ENCODE data around the gene ERCC3. TPM values are rescaled to one million over a fixed set of nuclear protein-coding genes. Genes with fewer than 3 reads are reported as not detected.
A peak's percentile ranks its signal among the peaks of the same experiment; 100 is the strongest.

The ERCC3 gene
- total and polyA plus RNA-seq, 2 of the 13 experiments (the other 11 are each of a cell fraction or from before 2014, with no cell fraction given): 49.7 to 64.6 TPM

- peak; percentile 31; the same call in 1 of the 2 replicates for TF ChIP-seq ZBTB20 (CRISPR knock-in tag; IDR thresholded peaks at IDR 0.05; ENCODE audit: borderline replicate concordance, low read depth)
- peak; percentile 74; the same call in 1 of the 2 replicates for TF ChIP-seq SIN3A (IDR thresholded peaks at IDR 0.05; ENCODE audit: borderline replicate concordance, low read depth, low read length)
- no peak for TF ChIP-seq ZNF570 (CRISPR knock-in tag; IDR thresholded peaks at IDR 0.05; ENCODE audit: borderline replicate concordance)
- 0 out of 2 replicates have a peak, but pooled peaks have one; percentile 20 for TF ChIP-seq SIN3B (IDR thresholded peaks at IDR 0.05; ENCODE audit: low read length)
- peak; percentile 92 to 97 for TF ChIP-seq POLR2A (IDR thresholded peaks at IDR 0.05; ENCODE audit: insufficient read depth in 1 of 2, low read depth in 2 of 2, low read length in 2 of 2)
- no peak for TF ChIP-seq ZNF646 (CRISPR knock-in tag; IDR thresholded peaks at IDR 0.05)
- TF ChIP-seq TRIM22 (IDR thresholded peaks at IDR 0.05): no peak
- peak; percentile 50 for TF ChIP-seq ZNF605 (CRISPR knock-in tag; IDR thresholded peaks at IDR 0.05)
- peak; percentile 18; the same call in 1 of the 2 replicates for TF ChIP-seq ZBTB14 (CRISPR knock-in tag; IDR thresholded peaks at IDR 0.05)
- TF ChIP-seq ZNF276 (CRISPR knock-in tag; IDR thresholded peaks at IDR 0.05; ENCODE audit: low read depth): peak; percentile 59; the same call in 1 of the 2 replicates
- no peak for TF ChIP-seq NKX3-1 (CRISPR knock-in tag; IDR thresholded peaks at IDR 0.05)
- TF ChIP-seq MEF2D (CRISPR knock-in tag; IDR thresholded peaks at IDR 0.05): peak; percentile 73
- TF ChIP-seq IKZF1 (IDR thresholded peaks at IDR 0.05): no peak
- TF ChIP-seq ZNF253 (CRISPR knock-in tag; IDR thresholded peaks at IDR 0.05; ENCODE audit: borderline replicate concordance): peak; percentile 79
- no peak for TF ChIP-seq DMTF1 (CRISPR knock-in tag; IDR thresholded peaks at IDR 0.05)
- TF ChIP-seq U2AF1 (optimal IDR thresholded peaks at IDR 0.05; ENCODE audit: low read depth, low read length): peak; percentile 36
These were observed at the start of gene ERCC3 (continued) for GRCh38 chr2:127293748-127294562.
